Ramos (cell line): ENCODE results near the gene DOCK2.
"Not testable (repeated sequence)": the region's sequence is repeated elsewhere in the genome, so short reads cannot be mapped to it uniquely, and the experiment has no call there.

Source experiments
- in situ Hi-C: fragments of 300-500 bp; cut with MboI; formaldehyde crosslinking; loops from one replicate; pipeline ENCODE4 v1.14.3; 2022; ENCODE audit warnings: low sequenced_read_pairs; ENCODE audit not compliant: unreplicated experiment

Gene DOCK2

DNA sequence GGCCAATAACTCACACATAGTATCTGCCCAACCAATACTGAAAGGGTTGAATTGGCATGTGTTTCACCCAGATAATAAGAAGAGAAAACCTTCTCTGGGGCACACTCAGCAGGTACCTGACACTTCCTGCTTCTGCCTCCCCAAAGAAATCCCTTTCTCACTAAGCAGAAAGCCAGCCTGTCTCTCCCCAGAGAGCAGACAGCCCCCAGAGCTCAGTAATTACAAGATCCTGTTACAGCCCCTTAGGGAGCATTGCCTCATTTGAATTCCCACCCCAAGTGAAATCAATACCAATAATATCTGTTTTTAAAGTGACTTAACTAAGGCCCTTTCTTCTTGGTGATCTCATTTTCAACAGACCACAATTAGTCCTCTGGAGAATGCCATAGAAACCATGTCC is 430.1 kb downstream of the DOCK2 start:
- in situ Hi-C loops: no loop called here

DNA sequence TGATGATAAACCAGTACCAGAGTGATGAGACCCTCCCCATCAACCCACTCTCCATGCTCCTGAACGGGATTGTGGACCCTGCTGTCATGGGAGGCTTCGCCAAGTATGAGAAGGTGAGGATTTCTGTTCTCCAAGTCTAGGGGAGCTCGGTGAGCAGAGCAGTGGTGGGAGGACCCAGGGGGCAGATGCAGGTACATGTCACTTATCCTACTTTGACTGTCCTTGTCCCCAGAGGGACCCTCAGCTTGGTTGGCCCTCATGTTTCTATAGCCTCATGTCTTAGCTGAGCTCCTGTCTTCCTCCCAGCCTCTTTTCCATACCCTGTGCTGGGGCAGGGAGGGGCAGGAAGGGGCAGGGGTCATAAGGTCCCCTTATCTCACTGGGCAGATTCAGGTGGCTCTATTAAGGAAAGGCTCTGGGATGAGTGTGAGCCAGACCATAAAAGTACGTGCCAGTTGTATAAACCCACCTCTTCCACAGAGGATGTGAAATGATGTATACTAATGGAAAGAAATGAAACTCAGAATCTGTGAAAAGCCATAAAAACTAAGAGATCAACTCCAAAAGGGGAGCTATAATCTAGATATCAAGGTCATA is 430.6 kb downstream of the DOCK2 start:
- in situ Hi-C loops: no loop called here

DNA sequence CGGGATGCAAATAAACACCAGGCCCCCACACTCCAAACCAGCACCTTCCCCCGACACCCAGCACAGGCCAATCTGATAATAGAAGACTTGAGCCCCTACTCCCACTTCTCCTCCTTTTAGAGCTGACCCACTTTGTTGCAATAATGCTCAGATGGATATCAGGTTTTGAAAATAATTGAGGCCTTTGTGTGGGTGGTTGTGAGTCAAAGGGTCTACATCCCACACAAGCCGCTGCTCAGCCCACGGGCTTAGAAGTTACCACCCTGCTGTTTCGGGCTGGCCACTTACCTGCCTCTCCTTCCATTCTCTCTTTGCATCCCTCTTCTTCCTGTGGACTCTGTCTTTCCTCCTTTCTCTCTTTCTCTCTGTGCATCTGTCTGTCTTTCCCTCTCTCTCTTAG is 432.4 kb downstream of the DOCK2 start:
- in situ Hi-C loops: no loop called here

DNA sequence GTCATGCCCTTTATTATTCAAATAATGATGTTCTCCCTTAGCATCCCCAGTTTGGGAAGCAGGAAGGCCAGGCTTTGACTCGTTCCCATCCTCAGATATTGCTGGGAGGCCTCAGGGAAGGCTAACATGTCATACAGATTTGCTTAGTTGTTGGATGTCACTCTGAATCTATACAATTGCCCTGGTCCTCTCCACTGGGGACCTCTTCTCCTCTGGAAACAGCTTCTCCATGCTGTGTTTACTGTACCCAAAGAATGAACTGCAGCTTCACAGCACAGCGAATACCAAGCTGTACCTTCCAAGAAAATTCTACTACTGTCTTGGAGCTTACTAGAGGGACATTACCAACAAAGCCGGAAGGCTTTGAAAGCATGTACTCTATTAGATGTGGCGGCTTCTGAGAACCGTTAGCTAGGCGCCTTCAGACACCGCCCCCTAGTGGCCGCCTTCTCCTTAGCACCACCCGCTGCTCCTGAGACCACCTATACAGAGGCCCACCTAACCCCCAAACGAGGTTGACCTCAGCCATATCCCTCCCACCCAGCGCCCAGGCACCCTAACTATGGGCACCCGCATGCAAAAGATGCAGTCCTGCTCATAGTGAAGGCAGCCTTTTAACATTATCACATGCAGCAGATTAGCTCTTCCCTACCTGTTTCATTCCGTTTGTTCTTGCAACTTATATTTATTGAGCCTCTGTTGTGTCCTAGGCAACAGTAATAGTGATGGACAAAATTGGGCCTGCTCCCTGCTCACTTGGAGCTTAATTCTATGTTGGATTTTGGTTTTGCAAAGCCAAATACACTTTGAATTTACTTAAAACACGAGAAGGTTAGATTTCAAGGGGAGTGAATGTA is 433.7 kb downstream of the DOCK2 start:
- in situ Hi-C loops: no loop called here

DNA sequence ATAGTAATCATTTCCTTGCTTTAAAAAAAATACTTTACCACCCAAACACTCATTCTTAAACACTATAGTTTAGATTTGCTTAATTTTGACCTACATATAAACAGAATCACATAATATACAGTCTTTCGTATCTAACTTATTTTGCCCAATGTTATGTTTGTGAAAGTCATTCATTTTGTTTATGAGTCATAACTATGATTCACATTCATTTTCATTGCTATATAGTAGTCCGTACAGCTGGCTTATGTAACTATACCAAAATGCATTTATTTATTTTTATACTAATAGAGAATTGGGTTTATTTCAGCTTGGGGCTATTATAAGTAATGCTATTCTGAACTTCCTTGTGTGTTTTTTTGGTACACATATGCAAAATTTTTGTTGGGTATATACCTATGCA is 434.7 kb downstream of the DOCK2 start:
- in situ Hi-C loops: no loop called here

DNA sequence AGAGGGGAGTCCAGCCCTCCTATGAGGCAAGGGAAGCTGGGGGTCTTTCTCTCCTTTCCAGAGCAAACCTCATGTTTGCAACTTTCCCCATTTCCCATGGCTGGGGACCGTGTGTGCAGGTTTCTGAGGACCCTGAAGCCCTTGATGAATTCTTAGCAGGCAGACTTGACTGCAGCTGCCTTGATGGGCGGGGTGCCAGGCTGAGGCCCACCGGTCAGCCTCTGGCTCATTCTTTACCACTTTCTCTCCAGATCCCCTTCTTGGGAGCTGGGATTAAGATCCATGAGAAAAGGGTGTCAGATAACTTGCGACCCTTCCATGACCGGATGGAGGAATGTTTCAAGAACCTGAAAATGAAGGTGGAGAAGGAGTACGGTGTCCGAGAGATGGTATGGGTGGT is 438.6 kb downstream of the DOCK2 start:
- in situ Hi-C loops: no loop called here

DNA sequence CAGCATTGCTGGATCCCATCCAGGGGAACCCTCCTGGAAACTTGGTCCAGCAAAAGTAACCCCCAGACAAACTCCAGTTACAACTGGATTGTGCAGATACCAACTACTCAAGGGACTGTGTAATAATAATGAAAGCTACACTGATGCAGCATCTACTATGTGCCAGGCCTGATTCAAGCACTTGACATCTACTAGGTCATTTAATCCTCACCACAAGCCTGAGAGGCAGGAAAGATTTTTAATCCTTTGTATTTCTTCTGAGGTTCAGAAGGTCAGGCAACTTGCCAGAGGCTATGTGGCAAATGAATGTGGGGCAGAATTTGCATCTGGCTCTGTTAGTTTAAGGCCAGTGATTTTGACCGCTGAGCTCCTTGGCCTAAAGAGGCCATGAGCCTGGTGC is 439.1 kb downstream of the DOCK2 start:
- in situ Hi-C loops: no loop called here

DNA sequence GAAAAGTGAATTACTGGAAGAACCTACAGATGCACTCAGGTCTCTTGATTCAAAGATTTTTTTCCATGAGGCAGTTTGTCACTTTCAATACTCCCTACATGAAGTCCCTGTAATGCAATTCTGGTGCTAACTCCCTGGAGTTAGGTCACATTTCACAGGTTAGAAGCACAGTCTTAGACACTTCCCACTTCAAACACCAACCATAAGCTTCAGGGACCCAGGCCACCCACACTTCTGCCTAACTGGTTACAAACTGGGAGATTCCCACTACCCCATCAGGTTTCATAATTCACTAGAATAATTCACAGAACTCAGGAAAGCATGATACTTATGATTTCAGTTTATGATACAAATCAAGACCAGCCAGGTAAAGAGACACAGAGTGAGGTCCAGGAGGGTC is 439.7 kb downstream of the DOCK2 start:
- in situ Hi-C loops: no loop called here

DNA sequence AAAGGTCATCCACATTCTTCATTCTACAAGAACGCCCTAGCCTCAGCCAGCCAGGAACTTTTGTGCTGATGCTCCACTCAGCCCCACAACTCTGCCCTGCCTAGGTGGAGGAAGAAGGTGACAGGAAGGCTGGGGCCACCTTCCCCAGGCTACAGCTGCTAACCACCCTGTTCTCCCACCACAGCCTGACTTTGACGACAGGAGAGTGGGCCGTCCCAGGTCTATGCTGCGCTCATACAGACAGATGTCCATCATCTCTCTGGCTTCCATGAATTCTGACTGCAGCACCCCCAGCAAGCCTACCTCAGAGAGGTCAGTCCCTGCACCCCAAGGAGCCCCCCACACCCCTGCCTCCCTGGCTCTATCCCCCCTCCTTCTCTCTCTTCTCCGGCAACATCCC is 440.5 kb downstream of the DOCK2 start:
- in situ Hi-C loops: no loop called here

DNA sequence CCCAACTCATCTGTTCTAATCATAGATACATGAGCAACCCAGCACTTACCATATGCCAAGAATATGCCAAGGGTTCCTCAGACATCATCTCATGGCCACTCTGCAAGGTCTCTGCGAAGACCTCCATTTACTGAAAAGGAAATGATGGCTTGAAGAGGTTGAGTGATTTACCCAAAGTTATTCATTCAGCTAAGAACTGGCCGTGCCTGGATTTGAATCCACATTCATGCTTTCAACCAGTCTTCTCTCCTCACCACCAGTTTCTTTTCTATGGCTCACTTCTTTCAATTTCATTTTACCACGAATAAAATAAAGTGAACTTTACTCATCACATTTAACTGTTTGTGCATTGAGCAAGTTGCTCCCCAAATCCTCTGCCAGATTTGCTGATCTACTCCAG is 441.4 kb downstream of the DOCK2 start:
- in situ Hi-C loops: no loop called here

DNA sequence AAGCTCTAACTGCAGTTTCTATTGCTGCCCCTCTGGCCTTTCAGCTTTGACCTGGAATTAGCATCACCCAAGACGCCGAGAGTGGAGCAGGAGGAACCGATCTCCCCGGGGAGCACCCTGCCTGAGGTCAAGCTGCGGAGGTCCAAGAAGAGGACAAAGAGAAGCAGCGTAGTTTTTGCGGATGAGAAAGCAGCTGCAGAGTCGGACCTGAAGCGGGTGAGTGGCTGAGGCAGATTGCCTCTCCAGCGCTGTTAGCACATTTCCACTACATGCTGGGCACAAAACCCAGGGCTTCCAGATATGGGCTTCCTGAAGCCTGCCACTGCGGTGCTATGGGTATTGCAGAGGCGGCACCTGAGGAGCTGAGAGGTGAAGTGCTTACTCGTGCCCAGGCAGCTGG is 441.9 kb downstream of the DOCK2 start:
- in situ Hi-C loops: no loop called here

DNA sequence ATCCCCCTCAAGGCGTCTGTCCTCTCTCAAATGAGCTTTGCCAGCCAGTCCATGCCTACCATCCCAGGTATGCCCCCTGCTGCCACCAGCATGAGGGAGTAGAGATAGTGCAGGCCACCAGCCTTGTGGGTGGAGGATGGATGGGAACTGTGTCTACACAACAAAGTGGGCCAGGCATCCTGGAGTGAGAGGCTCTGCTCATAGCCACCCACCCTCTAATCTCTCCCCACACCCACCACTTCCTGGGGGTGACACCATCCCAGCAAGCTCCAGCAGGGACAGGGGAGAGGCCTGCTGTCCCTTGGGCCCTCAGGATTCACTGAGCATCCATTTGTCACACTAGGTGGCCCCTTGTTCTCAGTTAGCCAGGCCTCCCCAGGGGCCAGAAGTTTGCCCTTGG is 443.1 kb downstream of the DOCK2 start:
- in situ Hi-C loops: no loop called here

DNA sequence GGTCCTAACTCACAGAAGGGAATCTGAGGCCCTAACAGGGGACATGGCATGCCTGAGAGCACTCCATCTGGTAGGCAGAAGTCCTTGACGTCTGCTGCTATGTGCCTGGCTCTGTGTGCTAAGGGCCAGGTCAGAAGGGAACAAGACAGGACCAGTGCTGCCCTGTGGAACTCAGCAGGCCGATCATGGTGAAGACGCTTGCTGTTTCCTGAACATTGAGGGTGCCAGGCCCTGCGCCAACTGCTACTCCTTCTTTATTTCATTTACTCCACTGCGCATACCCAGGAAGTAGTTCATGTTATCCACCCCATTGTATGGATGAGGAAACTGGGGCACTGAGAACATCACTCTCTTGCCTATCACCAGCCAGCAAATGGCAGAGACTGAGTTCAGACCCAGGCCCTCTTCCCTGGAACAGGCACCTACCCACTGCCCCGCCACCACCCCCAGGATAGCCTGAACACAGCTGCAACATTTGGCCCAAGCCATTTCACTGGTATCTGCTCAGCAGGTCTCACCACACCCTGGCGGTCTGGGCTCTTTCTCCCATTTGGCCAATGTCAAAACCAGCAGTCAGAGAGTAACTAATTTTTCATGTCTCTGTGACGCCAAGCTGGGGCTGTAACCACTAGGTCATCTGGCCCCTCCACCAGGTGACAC is 443.8 kb downstream of the DOCK2 start:
- in situ Hi-C loops: no loop called here

DNA sequence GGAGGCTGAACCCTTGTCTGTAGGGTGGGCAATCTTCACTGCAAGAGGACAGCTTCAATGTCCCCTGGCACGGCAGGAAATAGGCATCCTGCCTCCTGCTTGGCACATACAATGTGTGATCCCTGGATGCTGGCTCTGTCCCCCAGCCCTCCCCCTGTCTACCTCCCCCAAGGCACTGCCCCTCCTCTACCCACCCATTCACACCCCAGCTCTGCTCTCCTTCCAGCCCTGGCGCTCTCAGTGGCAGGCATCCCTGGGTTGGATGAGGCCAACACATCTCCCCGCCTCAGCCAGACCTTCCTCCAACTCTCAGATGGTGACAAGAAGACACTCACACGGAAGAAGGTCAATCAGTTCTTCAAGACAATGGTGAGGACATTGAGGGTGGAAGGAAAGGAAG is 444.5 kb downstream of the DOCK2 start:
- in situ Hi-C loops: no loop called here

DNA sequence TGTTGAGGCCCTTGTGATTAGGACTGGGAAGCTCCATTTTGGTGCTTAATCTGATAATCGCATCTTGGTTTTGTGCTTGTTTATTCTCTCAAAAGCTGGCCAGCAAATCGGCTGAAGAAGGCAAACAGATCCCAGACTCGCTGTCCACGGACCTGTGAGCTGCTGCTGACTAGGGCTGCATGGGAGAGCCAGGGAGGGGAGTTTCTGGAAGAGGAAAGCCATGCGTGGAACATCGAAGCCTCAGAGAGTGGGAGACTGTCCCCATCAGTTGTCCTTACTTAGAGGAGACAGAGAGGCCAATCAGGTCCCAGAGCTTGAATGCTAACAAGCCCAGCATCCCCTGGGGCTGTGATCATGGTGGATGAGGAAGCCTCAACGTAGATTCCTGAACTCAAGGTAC is 445.6 kb downstream of the DOCK2 start:
- in situ Hi-C loops: no loop called here

DNA sequence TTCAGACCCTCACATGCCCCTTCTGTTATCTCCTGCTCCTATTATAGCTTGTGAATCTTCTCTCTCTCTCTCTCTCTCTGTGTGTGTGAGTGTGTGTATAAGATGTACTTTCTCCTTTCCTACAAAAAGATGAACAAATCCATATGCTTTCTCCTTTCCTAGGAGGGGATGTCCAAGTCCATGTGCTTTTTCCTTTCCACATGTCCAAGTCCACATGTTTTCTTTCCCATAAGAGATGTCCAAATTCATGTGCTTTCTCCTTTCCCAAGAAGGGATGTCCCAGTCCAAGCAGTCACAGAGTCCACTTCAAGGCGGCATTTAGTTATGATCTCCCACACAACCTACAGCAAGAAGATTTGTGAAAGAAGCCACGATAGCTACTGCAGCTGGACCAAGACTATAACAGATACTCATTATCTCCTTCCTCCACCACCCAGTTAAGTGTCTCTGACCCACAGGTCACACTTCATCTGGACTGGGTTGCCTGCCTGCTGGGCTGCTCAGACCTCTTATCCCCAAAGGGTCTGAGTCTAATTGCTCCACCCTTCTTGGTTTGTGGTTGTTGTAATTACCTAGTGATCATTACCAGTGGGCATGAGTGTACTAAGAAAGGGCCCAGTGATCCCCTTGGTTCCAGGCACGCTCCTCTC is 450.2 kb downstream of the DOCK2 start:
- in situ Hi-C loops: no loop called here

DNA sequence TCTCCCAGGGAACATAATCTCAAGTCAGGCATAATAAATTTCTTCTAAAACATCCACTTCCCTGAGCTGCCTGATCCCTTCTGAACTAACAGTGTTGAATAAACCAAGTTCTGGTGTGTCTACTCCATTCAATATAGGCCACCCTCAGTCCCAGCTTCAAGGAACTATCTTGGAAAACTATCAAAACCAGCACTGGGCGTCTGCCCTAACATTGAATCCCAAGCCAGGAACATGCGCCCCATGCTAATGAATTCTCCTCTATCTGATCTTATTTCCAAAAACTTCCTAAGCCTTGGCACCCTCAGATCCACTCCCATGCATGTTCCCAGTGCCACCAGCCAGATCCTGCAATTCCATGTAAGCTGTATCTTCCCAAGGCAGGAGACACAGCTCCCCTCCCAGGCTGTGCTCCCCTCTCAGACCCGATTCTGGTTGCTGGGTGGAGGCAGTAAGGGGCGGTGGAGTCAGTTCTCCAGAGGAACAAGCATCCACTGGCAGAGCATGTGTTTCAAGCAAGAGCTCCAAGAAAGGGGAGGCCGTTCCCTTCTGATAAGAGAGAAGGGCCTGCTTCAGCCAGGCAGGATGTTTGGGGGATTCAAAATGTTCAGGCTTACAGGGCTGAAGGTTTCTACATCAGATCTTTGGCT is 455.5 kb downstream of the DOCK2 start:
- in situ Hi-C loops: no loop called here

DNA sequence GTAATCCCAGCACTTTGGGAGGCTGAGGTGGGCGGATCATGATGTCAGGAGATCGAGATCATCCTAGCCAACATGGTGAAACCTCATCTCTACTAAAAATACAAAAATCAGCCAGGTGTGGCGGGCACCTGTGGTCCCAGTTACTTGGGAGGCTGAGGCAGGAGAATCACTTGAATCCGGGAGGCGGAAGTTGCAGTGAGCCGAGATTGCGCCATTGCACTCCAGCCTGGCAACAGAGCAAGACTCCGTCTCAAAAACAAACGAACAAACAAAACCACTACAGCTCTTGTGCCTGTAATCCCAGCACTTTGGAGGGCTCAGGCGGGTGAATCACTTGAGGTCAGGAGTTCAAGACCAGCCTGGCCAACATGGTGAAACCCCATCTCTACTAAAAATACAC is 457.3 kb downstream of the DOCK2 start:
- in situ Hi-C loops: not testable (repeated sequence)

DNA sequence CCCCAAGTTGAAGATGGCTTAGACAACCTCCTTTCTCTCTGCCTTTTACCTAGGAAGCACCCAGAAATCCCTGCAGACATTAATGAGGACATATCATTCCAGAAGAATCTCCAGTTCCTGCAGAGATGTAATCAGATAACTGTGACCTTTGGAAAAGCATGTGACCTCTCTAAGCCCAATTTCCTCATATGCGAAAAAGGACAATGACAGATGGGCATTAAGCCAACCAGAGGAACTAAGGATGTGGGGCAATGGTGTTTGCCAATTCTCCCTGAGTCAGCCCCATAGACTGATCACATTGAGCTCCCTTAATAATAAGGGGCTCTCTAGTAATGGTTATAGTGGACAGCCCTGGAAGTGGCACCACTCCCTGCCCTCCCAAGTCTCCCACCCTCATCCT is 458.6 kb downstream of the DOCK2 start:
- in situ Hi-C loops: no loop called here

DNA sequence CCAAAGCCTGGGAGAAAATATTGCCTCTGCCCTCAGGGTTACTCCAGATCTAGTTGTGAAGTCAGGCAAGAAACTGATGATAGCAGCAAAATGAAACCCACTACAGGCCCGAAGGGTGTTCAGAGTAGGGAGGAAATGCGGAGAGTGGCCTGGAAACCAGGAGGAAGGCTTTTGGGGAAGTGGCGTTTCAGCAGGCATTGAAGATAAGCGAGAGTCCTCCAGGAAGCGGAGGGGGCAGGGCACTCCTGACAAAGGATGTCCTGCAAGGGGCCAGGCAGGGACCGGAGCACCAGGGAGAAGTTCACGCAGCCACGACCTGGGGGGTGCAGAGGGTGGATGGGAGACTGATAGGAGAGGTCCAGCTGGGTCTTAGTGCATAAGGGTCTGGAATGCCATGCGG is 460.9 kb downstream of the DOCK2 start:
- in situ Hi-C loops: no loop called here
